ENCODE results near the gene CELF2. TPM values are rescaled to one million over a fixed set of nuclear protein-coding genes. Genes with fewer than 3 reads are reported as not detected.

The CELF2 gene
- total and polyA plus RNA-seq, 8 donors = 58.0 to 107 (median 65.9) TPM

- no peak for DNase-seq
- Histone ChIP-seq H3K27me3 (no peaks in the 10 kb centered on the region), H3K27ac (no peak overlapping the region), H3K4me1 (no peaks in the 10 kb centered on the region), H3K9me3 (no peaks in the 10 kb centered on the region), H3K4me3 (no peak overlapping the region), H3K36me3 (no peaks in the 10 kb centered on the region)
- no peak for TF ChIP-seq CTCF (IDR thresholded peaks at IDR 0.05)
- intact Hi-C loops (cut with DNase I) = no loop called here
- ATAC-seq = no peak
Observed at GRCh38 chr10:11057448-11057847, 39.8 kb downstream of the CELF2 start.

GRCh38 chr10:11057994-11058393 is 40.3 kb downstream of the CELF2 start:
- H3K27ac ChIP-seq = no peak overlapping the region
- no peaks in the 10 kb centered on the region for H3K27me3 ChIP-seq
- no peak for DNase-seq
- ATAC-seq = peak; percentile 33
- no peaks in the 10 kb centered on the region for H3K4me1 ChIP-seq
- no peaks in the 10 kb centered on the region for H3K9me3 ChIP-seq
- intact Hi-C loops (cut with DNase I) = no loop called here
- H3K36me3 ChIP-seq = no peaks in the 10 kb centered on the region
- H3K4me3 ChIP-seq = no peak overlapping the region
- no peak for TF ChIP-seq CTCF (IDR thresholded peaks at IDR 0.05)

DNA sequence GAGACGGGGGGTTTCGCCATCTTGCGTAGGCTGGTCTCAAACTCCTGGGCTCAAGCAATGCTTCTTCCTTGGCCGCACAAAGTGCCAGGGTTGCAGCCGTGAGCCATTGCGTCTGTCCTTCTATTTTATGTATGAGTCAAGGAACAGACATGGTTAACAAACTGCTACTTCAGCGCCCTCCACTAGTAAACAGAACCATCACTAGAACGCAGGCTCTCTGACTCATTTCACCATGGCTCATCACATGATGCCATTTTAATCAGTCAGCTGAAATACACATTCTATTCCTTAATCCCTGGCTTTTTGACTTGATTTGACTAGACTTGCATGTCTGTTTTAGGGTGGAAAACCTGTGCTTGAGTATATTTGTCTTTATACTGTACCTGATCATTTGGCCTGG is 41.3 kb downstream of the CELF2 start:
- Histone ChIP-seq H3K4me3 (no peak overlapping the region), H3K4me1 (no peaks in the 10 kb centered on the region), H3K9me3 (no peaks in the 10 kb centered on the region), H3K27me3 (no peaks in the 10 kb centered on the region), H3K36me3 (no peaks in the 10 kb centered on the region), H3K27ac (no peak overlapping the region)
- no peak for DNase-seq
- peak; percentile 49 for ATAC-seq
- TF ChIP-seq CTCF (IDR thresholded peaks at IDR 0.05) = no peak
- intact Hi-C loops (cut with DNase I) = no loop called here

- Histone ChIP-seq H3K4me1 (no peaks in the 10 kb centered on the region), H3K27ac (no peak overlapping the region), H3K4me3 (no peak overlapping the region), H3K9me3 (no peaks in the 10 kb centered on the region), H3K36me3 (no peaks in the 10 kb centered on the region), H3K27me3 (no peaks in the 10 kb centered on the region)
- ATAC-seq = no peak
- intact Hi-C loops (cut with DNase I) = no loop called here
- no peak for TF ChIP-seq CTCF (IDR thresholded peaks at IDR 0.05)
- DNase-seq = peak in 1 of 4 donors; percentile 56
Observed at GRCh38 chr10:11063856-11064255, 46.2 kb downstream of the CELF2 start.

GRCh38 chr10:11064832-11065231 is 47.2 kb downstream of the CELF2 start:
- no peaks in the 10 kb centered on the region for H3K27me3 ChIP-seq
- no peaks in the 10 kb centered on the region for H3K9me3 ChIP-seq
- DNase-seq (no peak), ATAC-seq (no peak)
- TF ChIP-seq CTCF (IDR thresholded peaks at IDR 0.05) = no peak
- no peaks in the 10 kb centered on the region for H3K36me3 ChIP-seq
- intact Hi-C loops (cut with DNase I) = no loop called here
- H3K4me1 ChIP-seq = no peaks in the 10 kb centered on the region
- no peak overlapping the region for H3K4me3 ChIP-seq
- no peak overlapping the region for H3K27ac ChIP-seq

Measured in left lung (tissue), 10 donors.